Lung microvascular endothelial cell (primary cell): ENCODE measurements around the gene KRT37. TPM values are rescaled to one million over a fixed set of nuclear protein-coding genes. Genes with fewer than 3 reads are reported as not detected.
"Not testable (repeated sequence)": the region's sequence is repeated elsewhere in the genome, so short reads cannot be mapped to it uniquely, and the experiment has no call there.

Source experiments
- DNase-seq, 2 donors: peaks; one replicate each; pipeline versions ENCODE4 v3.0.0 to v3.0.0-alpha.2; 2010; ENCODE audit warnings: low read depth in 2 of 2
- total RNA-seq: library from RNA; depleted of rRNA; stranded (reverse); fragments of >200 nt; gene quantifications from 2 replicates; pipeline ENCODE4 v1.2.1, GENCODE V29; 2014

The KRT37 gene
- total RNA-seq, 1 donor from 2014 or later: not detected

DNA sequence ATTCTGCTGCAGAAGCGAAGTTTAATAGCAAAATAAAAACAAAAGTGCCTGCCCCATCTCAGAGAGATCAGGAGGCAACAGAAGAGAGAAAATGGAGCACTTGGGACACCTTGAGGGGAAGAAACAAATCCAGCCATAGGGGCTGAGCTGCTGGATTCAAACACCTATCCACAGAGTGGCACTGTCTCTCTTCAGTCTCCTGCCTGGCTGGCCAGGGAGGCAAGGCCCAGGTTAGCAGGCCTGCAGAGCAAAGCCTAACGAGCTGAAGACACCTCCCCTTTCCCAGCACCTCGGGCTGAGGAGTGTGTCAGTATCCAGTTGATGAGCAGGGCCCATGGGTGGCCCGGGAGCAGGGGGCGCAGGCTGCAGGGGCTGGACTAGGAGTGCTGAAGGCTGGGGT lies 18.2 kb downstream of the KRT37 start:
- peak in 1 of 2 donors; percentile 17 for DNase-seq

- peak in 1 of 2 donors; percentile 72 for DNase-seq
These were observed 20.2 kb downstream of the KRT37 start for GRCh38 chr17:41404024-41404671.

GRCh38 chr17:41403404-41404023 lies 20.9 kb downstream of the KRT37 start:
- peak in 1 of 2 donors; percentile 45 for DNase-seq

DNA sequence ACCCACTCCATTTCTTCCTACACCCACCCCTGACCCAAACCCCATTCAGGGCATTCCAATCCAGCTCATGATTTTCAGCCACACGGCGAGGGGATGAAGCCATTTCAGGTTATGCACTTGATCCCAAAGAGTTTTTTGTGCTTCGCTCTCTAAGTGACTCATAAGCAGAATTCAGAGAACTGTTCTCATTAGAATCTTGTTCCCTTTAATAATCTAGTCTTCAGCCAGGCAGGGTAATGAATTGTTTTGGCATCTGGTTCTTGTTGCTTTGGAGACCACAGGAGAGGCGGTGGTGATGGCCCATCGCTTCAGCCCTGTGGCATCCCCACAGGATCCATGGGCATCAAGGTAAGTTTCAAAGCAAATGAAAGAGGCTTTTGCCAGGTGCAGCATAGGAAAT lies 22.2 kb downstream of the KRT37 start:
- no peak for DNase-seq

DNA sequence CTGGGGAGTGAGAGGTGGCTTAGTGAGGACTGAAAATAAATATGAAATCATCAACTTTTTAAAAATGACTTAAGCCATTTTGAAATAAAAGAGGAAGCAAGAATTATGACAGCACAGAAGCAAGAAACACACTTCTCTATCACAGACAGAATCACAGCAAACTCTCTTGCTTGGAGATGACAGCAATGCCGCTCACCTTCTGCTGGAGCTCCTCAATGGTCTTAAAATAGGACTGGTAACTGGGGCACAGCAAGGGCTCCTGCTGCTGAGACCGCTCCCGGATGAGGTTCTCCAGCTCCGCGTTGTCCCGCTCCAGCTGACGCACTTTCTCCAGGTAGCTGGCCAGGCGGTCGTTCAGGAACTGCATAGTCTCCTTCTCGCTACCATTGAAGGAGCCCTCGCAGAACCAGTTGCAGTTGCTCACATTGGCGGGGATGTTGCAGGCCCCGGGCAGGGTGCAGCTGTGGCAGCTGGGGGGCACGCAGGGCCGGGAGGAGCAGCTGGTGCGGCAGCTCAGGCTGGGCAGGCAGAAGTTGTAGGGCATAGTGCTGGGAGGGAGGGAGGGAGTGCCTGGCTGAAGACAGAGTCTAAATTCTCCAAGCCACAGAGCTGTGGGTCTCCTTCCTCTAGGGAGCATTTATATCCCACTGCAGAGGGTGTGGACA lies 27.3 kb downstream of the KRT37 start, which contains the start of gene KRT31:
Gene KRT31, minus strand, starts transcription at position 613 of the 665 bp plus-strand sequence. Its CDS starts 69 bp downstream, at position 544.
- no peak for DNase-seq

- no peak for DNase-seq
These were observed 28.0 kb downstream of the KRT37 start for GRCh38 chr17:41396340-41396739.

GRCh38 chr17:41395611-41396010 lies 28.8 kb downstream of the KRT37 start:
- DNase-seq: no peak

DNA sequence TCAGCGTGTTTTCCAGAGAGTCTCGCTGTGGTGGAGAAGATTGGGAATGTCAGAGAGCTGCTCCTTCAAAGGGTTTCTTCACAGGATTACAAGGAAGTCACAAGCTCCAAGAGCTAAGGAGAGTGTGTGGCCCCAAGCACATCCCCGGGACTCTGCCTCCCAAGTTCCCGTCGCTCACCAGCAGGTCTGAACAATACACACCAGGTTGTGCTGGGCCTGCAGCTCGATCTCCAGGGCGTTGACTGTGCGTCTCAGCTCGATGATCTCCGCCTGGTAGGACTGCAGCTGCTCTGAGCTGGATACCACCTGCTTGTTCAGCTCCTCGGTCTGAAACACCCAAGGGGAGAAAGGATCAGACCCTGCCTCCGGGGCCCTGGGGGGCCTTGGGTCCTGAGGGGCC lies 29.3 kb downstream of the KRT37 start:
- not testable (repeated sequence) for DNase-seq

DNA sequence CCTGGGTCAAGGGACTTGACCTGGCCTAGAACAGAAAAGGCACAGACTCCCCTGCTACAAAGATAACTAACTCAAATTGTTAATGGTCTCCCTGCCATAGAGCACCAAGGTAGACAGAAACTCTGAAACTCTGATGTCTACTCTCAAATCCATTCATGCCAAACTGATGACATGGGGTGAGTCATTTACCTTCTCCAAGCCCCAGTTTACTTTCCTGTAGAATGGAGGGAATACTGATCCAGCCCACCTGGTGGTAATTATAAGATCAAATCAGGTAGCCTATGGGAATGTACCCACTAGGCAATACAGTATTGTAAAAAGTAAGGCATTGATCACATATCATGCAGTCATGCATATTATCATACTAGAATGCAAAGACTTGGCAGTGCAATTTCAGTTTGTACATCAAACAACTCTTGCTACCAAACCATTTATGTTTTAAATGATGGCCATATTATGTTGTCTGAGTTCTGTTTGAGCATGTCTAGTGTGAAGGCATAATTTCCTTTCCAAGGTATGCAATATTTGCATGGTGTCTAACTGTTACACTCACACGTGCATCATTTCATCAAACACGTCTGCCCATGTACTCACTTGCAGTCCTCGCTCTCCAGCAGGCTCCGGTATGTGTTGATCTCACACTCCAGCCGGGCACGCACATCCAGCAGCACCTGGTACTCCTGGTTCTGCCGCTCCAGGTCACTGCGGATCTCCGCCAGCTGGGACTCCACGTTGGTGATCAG lies 30.0 kb downstream of the KRT37 start:
- DNase-seq: no peak

- no peak for DNase-seq
These were observed 30.6 kb downstream of the KRT37 start for GRCh38 chr17:41393826-41394225.

DNA sequence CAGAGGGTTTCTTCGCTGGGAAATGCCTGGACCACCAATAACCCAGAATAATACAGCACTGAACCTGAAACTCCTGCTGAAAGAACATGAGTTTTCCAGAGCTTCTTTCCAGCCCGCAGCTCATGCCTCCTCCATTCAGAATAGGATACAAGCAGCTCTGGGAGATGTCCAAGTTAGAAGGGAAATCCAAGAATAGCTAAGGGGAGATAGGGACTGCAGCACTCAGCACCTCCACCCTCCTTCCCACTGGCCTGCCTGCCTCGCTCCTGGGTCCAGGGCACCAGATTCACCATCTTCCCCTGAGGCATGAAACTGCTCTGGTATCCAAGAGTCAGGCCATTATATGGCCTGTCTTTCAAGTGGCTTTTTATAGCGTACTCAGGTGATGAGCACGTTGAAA lies 31.1 kb downstream of the KRT37 start:
- no peak for DNase-seq

GRCh38 chr17:41392278-41392677 lies 32.1 kb downstream of the KRT37 start:
- DNase-seq: peak in 1 of 2 donors; percentile 30

- no peak for DNase-seq
These were observed 32.9 kb downstream of the KRT37 start for GRCh38 chr17:41391535-41391934.

DNA sequence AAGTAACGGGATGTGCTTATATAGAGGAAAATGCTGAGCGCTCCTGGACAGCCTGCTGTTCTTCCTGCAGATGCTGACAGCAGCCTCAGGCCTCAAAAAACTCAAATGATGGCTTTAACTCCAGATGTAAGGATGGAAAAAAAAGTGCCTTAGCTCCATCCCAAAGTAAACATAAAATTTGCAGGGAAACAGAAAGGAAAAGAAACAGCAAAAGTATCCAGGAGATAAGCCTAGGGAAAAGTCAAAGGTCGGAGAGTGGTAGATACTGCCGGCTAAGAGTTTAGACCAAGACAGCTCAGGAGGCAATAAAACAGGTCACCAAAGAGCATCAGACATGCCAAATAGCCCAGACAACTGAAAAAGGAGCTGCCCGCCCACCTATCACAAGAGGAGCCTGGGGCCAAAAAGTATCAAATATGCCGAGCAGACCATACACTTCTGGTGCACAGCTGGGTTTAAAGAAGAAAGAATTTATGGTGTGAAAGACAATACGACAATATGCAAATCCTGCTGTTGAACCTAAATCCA lies 33.9 kb downstream of the KRT37 start:
- DNase-seq: no peak

DNA sequence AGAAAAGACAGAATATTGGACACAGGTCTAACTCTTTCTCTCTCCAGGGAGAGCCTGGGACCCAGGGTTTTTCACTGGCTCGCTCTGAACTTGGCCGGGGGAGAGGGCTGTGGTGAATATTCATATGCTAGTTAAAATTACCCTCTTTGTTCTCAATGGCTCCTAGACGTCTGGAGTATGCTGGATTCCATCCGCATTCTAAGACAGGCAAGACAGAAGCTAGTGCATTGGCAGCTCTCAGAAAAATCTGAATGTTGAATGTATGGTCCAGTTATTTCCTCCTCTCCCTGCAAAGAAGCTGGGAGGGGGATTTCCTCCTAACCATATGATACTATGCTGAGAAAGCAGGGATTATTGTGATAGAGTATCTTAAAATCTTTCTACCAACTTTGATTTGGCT lies 36.7 kb downstream of the KRT37 start:
- no peak for DNase-seq

- DNase-seq: no peak
These were observed 38.2 kb downstream of the KRT37 start for GRCh38 chr17:41386227-41386626.

DNA sequence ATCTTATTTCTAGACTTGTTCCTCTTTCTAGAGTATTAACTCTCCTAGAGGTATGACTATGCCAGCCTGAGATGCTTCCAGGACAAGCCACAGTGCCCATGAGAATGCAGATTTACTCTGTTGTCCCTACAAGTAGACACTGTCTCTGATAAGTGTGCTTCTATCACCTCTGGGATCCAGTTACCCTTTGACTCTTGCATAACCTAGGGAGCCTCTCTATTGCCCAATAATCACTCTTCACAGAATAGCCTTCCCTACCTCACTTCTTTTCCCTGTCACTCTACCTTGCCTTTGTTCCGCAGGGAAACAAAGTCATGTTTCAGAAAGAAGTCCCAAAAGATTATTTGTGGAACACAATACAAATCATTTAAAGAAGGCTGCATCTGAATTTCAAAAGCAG lies 40.7 kb downstream of the KRT37 start:
- DNase-seq: no peak

DNA sequence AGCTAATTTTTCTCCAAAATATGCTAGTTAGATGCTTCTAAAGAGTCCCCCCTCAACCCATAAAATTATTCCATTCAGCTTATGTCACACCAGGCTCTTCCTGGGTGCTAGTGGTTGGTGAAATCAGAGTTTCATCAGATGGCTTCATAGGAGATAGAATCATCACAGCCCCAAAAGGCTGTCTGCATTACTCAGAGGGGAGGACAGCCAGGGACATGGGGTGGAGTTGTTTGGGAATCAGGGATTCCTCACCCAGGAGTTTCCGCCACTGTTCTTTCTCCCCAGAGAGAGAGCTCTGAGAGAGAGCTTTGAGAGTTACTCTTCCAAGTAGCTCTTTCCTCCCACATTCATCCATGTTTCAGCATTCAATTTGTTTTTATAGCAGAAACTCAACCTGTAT lies 42.0 kb downstream of the KRT37 start:
- DNase-seq: no peak

DNA sequence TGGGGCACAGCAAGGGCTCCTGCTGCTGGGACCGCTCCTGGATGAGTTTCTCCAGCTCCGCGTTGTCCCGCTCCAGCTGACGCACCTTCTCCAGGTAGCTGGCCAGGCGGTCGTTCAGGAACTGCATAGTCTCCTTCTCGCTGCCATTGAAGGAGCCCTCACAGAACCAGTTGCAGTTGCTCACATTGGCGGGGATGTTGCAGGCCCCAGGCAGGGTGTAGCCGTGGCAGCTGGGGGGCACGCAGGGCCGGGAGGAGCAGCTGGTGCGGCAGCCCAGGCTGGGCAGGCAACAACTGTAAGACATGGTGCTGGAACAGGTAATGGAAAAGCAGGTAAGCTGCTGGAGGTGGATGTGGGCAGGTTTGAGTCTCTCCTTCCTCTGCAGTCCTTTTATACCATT lies 42.4 kb downstream of the KRT37 start, which contains the start of gene KRT34:
Gene KRT34, minus strand, starts transcription at position 364 of the 400 bp plus-strand sequence. Its CDS starts 60 bp downstream, at position 304.
- not testable (repeated sequence) for DNase-seq

- not testable (repeated sequence) for DNase-seq
These were observed 44.3 kb downstream of the KRT37 start for GRCh38 chr17:41380091-41380490.

- peak in 1 of 2 donors; percentile 53 for DNase-seq
These were observed 46.8 kb downstream of the KRT37 start for GRCh38 chr17:41377546-41377945.
